A549 (cell line): ENCODE results near the gene NGEF. TPM values are rescaled to one million over a fixed set of nuclear protein-coding genes. Genes with fewer than 3 reads are reported as not detected.

ENCODE experiments used
- ATAC-seq, 2 experiments: fragments of 200-7000 bp in 1 of 2; fragments of >200 bp in 1 of 2; cut with Nextera tagmentation in 1 of 2; cut with Tn5 transposase in 1 of 2; 3 replicates each; pipeline versions ENCODE4 v1.8.0 to v1.9.1; 2018 to 2020; ENCODE audit warnings: mild to moderate bottlenecking in 1 of 2, moderate library complexity in 1 of 2
- CTCF ChIA-PET: fragments of 300-600 bp; sonication (Branson Sonifier 250); formaldehyde crosslinking; extraction: SDS; loops from one replicate; lab custom pipeline; 2021; ENCODE audit warnings: antibody characterized with exemption, inconsistent platforms; lab: Yijun Ruan, JAX
- POLR2A ChIA-PET: fragments of 350-600 bp; formaldehyde crosslinking; extraction: SDS; loops from one replicate; lab custom pipeline; 2021; ENCODE audit warnings: antibody characterized with exemption, inconsistent platforms; lab: Yijun Ruan, JAX
- DNase-seq, 2 experiments: peaks; one replicate each; pipeline versions ENCODE4 v3.0.0 to v3.0.0-alpha.2; 2011 to 2016; ENCODE audit warnings: low read depth in 1 of 2, low spot score in 1 of 2
- FAIRE-seq: peaks from 2 replicates; lab custom pipeline; 2011; peaks lifted over from hg19 to GRCh38; lab: Jason Lieb, UNC
- H3K27ac ChIP-seq, 2 experiments: fragments of >200 bp; sonication (Bioruptor Twin); formaldehyde crosslinking; 3 replicates each; pipeline ENCODE4 v1.5.1; 2016 to 2017
- H3K4me1 ChIP-seq: fragments of >200 bp; sonication (Bioruptor Twin); formaldehyde crosslinking; 3 replicates; pipeline ENCODE4 v1.6.1; 2016
- H3K4me2 ChIP-seq: fragments of >200 bp; sonication (Bioruptor Twin); formaldehyde crosslinking; 3 replicates; pipeline ENCODE4 v1.6.1; 2016
- H3K4me3 ChIP-seq: fragments of >200 bp; sonication (Bioruptor Twin); formaldehyde crosslinking; 3 replicates; pipeline ENCODE4 v1.5.1; 2016
- H3K9me3 ChIP-seq: fragments of >200 bp; sonication (Bioruptor Twin); formaldehyde crosslinking; 3 replicates; pipeline ENCODE4 v1.6.1; 2016
- CEBPB ChIP-seq, 2 experiments: fragments of >200 bp in 1 of 2; sonication (Bioruptor Twin) in 1 of 2; formaldehyde crosslinking in 1 of 2; IDR thresholded peaks; 2 replicates each; pipeline ENCODE4 v1.6.1; 2012 to 2016
- CHD2 ChIP-seq: fragments of 150-350 bp; IDR thresholded peaks from 2 replicates; pipeline ENCODE4 v1.6.1; 2014; ENCODE audit warnings: low read length; ENCODE audit not compliant: partially characterized antibody
- EHF ChIP-seq: fragments of 250-450 bp; sonication (Bioruptor Pico); IDR thresholded peaks from 2 replicates; pipeline ENCODE4 v1.5.0; 2020; ENCODE audit warnings: mild to moderate bottlenecking
- EP300 ChIP-seq, 2 experiments: fragments of >200 bp; sonication (Bioruptor Twin); formaldehyde crosslinking; IDR thresholded peaks; 2 replicates in 1 of 2; 3 replicates in 1 of 2; pipeline ENCODE4 v1.6.1; 2016 to 2017
- GATA3 ChIP-seq: IDR thresholded peaks from 2 replicates; pipeline ENCODE4 v1.6.1; 2012; ENCODE audit warnings: borderline replicate concordance
- HDAC2 ChIP-seq: fragments of 200-600 bp; sonication (generic); IDR thresholded peaks from 2 replicates; pipeline ENCODE4 v1.6.1; 2016
- HEYL ChIP-seq: fragments of 250-450 bp; sonication (Bioruptor Pico); IDR thresholded peaks from 2 replicates; pipeline ENCODE4 v1.8.0; 2021; ENCODE audit warnings: mild to moderate bottlenecking, moderate library complexity
- HOXA7 ChIP-seq: fragments of 250-450 bp; sonication (Bioruptor Pico); IDR thresholded peaks from 2 replicates; pipeline ENCODE4 v1.5.0; 2020; ENCODE audit warnings: mild to moderate bottlenecking, moderate library complexity
- HOXB13 ChIP-seq: fragments of 250-450 bp; sonication (Bioruptor Pico); IDR thresholded peaks from 2 replicates; pipeline ENCODE4 v1.5.0; 2020; ENCODE audit warnings: low read depth, mild to moderate bottlenecking, moderate library complexity
- HOXB5 ChIP-seq: fragments of 250-450 bp; sonication (Bioruptor Pico); IDR thresholded peaks from 2 replicates; pipeline ENCODE4 v1.5.0; 2020; ENCODE audit warnings: mild to moderate bottlenecking, moderate library complexity
- MYC ChIP-seq: IDR thresholded peaks from 2 replicates; pipeline ENCODE4 v1.6.1; 2012; ENCODE audit warnings: mild to moderate bottlenecking, inconsistent platforms, low read length, improper control_type of control experiment, borderline replicate concordance
- NPAS2 ChIP-seq: fragments of 250-450 bp; sonication (Bioruptor Pico); IDR thresholded peaks from 2 replicates; pipeline ENCODE4 v1.8.0; 2022; ENCODE audit warnings: mild to moderate bottlenecking, moderate library complexity, borderline replicate concordance
- RFX5 ChIP-seq: fragments of 450-650 bp; IDR thresholded peaks from 2 replicates; pipeline ENCODE4 v1.7.1; 2014; ENCODE audit warnings: antibody characterized with exemption, mild to moderate bottlenecking, moderate library complexity
- TP53 ChIP-seq: fragments of 250-450 bp; sonication (Bioruptor Pico); IDR thresholded peaks from 2 replicates; pipeline ENCODE4 v1.5.0; 2021; ENCODE audit warnings: mild to moderate bottlenecking, moderate library complexity
- ZC3H11A ChIP-seq: fragments of 450-650 bp; IDR thresholded peaks from 2 replicates; pipeline ENCODE4 v1.6.1; 2014; ENCODE audit warnings: antibody characterized with exemption, mild to moderate bottlenecking
- WGBS: methylation state at CpG from one replicate; pipeline ENCODE4 v1.1.6; 2017; ENCODE audit errors: missing lambda C conversion rate; 5-methylcytosine and 5-hydroxymethylcytosine counted together
- polyA plus RNA-seq, 4 experiments: library from polyadenylated mRNA; depleted of rRNA in 3 of 4; stranded (reverse); fragments of >200 nt; fragmentation: RNase III in 1 of 4; extraction: RNeasy Plus Mini Kit Qiagen cat#74134 plus additional on column Dnase treatment in 1 of 4; gene quantifications; 2 replicates in 3 of 4; 3 replicates in 1 of 4; pipeline ENCODE4 v1.2.3, GENCODE V29; 2011 to 2017
- TF ChIP-seq, protein P1 (sequence below): fragments of >200 bp; sonication (Bioruptor Twin); formaldehyde crosslinking; IDR thresholded peaks from 3 replicates; pipeline ENCODE4 v1.5.1; 2016
- TF ChIP-seq, protein P2 (sequence below): fragments of 250-450 bp; sonication (Bioruptor Pico); IDR thresholded peaks from 2 replicates; pipeline ENCODE4 v1.5.0; 2021; ENCODE audit warnings: mild to moderate bottlenecking, moderate library complexity, borderline replicate concordance
- TF ChIP-seq, protein P3 (sequence below): IDR thresholded peaks from 2 replicates; pipeline ENCODE4 v1.6.1; 2012
- TF ChIP-seq, protein P4 (sequence below): fragments of 200-600 bp; sonication (generic); IDR thresholded peaks from 2 replicates; pipeline ENCODE4 v1.6.1; 2016; ENCODE audit warnings: antibody characterized with exemption, mild to moderate bottlenecking, moderate library complexity

Gene NGEF
- polyA plus RNA-seq, 2 of the 4 experiments (the other 2 are of a cell fraction), result 8.1 to 9.7 TPM

DNA sequence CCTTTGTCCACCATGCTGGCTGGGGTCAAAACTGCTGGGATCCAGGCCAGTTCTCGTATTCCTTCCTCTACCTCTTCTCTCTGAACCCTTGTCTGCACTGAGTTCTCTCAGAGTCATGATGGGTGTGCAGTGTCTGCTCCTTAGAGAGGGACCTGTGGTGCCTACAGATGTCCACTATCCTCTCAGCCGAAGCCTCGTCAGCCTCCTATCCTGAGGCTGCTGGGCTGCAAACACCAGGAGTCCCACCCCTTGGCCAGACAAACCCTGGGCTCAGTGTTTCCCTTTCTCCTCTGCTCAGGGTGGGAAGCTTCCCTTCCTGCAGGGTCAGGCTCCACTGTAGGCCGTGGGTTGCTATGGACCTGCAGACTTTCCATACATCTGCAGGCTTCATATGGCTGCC is 49.4 kb upstream of the NGEF start (continued):
- TF ChIP-seq MYC (no peak), NPAS2 (CRISPR knock-in tag) (no peak)

DNA sequence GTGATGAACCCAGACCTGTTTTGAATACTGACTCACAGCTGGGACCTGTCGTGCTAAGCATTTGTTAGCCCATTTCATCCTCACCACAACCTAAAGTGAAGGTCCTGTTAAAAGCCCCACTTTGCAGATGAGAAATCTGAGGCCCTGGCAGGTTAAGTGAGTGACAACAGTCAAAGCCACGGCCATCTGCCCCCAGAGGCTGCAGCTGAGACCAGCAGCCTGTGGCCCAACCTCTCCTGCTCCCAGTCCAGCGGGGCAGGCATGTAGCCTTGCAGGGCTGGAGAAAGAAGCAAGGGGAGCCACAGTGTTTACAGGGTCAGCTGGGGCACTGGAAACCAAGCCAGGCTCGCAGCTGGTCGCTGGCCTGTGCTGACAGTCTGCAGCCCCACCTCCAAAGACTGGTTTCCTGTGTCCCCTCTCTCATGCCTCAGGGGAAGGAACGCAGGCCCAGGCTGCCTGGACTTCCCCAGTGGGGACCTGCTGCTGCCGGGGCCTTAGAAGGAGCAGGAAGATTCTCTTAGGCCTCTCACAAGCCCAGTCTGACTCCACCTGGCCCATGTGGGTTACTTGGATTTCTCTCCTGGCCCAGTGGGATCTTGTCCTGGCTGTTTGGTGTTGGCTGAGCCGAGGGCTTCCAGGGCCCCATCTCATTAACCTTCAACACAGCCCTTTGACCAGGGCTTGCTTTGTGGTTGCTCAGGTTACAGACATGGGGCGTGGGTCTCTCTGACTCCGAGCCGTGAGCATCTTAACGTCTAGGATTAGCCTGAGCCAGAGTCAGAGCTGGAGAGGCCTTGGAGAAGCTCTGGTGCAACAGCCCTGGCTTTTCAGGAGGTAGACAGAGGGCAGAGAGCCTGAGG is 48.8 kb upstream of the NGEF start:
- TF ChIP-seq HOXB5 (CRISPR knock-in tag), result no peak
- TF ChIP-seq HOXA7, result no peak
- TF ChIP-seq, protein P1, sequence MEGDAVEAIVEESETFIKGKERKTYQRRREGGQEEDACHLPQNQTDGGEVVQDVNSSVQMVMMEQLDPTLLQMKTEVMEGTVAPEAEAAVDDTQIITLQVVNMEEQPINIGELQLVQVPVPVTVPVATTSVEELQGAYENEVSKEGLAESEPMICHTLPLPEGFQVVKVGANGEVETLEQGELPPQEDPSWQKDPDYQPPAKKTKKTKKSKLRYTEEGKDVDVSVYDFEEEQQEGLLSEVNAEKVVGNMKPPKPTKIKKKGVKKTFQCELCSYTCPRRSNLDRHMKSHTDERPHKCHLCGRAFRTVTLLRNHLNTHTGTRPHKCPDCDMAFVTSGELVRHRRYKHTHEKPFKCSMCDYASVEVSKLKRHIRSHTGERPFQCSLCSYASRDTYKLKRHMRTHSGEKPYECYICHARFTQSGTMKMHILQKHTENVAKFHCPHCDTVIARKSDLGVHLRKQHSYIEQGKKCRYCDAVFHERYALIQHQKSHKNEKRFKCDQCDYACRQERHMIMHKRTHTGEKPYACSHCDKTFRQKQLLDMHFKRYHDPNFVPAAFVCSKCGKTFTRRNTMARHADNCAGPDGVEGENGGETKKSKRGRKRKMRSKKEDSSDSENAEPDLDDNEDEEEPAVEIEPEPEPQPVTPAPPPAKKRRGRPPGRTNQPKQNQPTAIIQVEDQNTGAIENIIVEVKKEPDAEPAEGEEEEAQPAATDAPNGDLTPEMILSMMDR, result no peak
- no peak for TF ChIP-seq GATA3
- FAIRE-seq, result no peak
- peak; percentile 41 to 67; a peak in 3 of 6 replicates for ATAC-seq
- no peak for DNase-seq
- CTCF ChIA-PET, result interaction anchor here (0.8 to 6.7 kb wide), 5 partner anchors 8 to 209 kb away, joined by 3 to 45 read pairs (median 3); no protein-coding TSS in a partner anchor
- POLR2A ChIA-PET, result no interaction called here
- no peak overlapping the region for H3K4me3 ChIP-seq
- WGBS, result 78% methylated on average over 11 of the region's 12 CpGs
- no peaks in the 10 kb centered on the region for H3K4me1 ChIP-seq
- no peaks in the 10 kb centered on the region for H3K9me3 ChIP-seq
- no peak overlapping the region for H3K27ac ChIP-seq
- H3K4me2 ChIP-seq, result no peak overlapping the region

DNA sequence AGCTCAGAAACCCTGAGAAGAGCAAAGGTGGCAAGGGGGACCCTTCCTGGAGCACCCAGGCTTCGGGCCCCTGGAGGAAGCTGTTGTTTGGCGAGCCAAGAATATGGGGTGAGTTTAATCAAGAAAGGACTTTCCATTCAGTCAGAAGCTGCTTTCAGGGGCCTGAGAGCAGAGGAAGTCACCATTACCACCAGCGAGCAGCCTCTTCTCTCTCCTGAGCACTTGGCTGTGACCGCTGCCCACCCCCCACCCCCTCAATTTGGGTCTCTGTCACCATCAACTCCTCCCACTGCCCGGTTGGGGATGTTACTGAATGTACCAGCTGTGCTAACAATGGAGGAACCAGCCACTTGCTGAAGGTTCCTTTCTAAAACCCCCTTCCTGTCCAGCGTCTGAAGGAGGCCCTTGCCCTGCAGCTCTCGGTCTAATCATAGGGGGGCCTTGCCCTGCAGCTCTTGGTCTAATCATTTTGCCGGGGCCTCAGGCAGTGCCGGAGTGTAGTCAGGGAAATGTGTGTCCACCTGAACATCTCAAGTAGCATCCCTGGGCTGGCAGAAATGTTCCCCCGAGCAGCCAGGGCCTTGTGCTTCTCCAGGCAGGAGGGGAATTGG is 48.0 kb upstream of the NGEF start:
- DNase-seq (no peak), ATAC-seq (no peak), FAIRE-seq (no peak)
- Histone ChIP-seq H3K4me2 (no peak overlapping the region), H3K4me3 (no peak overlapping the region), H3K4me1 (no peaks in the 10 kb centered on the region), H3K27ac (no peak overlapping the region), H3K9me3 (no peaks in the 10 kb centered on the region)
- no peak for TF ChIP-seq EHF (CRISPR knock-in tag)
- no peak for TF ChIP-seq CHD2
- TF ChIP-seq TP53 (CRISPR knock-in tag), result no peak
- TF ChIP-seq CEBPB (IDR thresholded peaks at IDR 0.05), result no peak
- TF ChIP-seq, protein P2, sequence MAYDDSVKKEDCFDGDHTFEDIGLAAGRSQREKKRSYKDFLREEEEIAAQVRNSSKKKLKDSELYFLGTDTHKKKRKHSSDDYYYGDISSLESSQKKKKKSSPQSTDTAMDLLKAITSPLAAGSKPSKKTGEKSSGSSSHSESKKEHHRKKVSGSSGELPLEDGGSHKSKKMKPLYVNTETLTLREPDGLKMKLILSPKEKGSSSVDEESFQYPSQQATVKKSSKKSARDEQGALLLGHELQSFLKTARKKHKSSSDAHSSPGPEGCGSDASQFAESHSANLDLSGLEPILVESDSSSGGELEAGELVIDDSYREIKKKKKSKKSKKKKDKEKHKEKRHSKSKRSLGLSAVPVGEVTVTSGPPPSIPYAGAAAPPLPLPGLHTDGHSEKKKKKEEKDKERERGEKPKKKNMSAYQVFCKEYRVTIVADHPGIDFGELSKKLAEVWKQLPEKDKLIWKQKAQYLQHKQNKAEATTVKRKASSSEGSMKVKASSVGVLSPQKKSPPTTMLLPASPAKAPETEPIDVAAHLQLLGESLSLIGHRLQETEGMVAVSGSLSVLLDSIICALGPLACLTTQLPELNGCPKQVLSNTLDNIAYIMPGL (CRISPR knock-in tag), result no peak
- TF ChIP-seq RFX5, result no peak
- TF ChIP-seq, protein P3, sequence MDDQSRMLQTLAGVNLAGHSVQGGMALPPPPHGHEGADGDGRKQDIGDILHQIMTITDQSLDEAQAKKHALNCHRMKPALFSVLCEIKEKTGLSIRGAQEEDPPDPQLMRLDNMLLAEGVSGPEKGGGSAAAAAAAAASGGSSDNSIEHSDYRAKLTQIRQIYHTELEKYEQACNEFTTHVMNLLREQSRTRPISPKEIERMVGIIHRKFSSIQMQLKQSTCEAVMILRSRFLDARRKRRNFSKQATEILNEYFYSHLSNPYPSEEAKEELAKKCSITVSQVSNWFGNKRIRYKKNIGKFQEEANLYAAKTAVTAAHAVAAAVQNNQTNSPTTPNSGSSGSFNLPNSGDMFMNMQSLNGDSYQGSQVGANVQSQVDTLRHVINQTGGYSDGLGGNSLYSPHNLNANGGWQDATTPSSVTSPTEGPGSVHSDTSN, result no peak
- no peak for TF ChIP-seq EP300 (IDR thresholded peaks at IDR 0.05)
- no peak for TF ChIP-seq ZC3H11A
- TF ChIP-seq, protein P4, sequence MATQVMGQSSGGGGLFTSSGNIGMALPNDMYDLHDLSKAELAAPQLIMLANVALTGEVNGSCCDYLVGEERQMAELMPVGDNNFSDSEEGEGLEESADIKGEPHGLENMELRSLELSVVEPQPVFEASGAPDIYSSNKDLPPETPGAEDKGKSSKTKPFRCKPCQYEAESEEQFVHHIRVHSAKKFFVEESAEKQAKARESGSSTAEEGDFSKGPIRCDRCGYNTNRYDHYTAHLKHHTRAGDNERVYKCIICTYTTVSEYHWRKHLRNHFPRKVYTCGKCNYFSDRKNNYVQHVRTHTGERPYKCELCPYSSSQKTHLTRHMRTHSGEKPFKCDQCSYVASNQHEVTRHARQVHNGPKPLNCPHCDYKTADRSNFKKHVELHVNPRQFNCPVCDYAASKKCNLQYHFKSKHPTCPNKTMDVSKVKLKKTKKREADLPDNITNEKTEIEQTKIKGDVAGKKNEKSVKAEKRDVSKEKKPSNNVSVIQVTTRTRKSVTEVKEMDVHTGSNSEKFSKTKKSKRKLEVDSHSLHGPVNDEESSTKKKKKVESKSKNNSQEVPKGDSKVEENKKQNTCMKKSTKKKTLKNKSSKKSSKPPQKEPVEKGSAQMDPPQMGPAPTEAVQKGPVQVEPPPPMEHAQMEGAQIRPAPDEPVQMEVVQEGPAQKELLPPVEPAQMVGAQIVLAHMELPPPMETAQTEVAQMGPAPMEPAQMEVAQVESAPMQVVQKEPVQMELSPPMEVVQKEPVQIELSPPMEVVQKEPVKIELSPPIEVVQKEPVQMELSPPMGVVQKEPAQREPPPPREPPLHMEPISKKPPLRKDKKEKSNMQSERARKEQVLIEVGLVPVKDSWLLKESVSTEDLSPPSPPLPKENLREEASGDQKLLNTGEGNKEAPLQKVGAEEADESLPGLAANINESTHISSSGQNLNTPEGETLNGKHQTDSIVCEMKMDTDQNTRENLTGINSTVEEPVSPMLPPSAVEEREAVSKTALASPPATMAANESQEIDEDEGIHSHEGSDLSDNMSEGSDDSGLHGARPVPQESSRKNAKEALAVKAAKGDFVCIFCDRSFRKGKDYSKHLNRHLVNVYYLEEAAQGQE, result no peak
- TF ChIP-seq HDAC2, result no peak
- no peak for TF ChIP-seq GATA3
- no peak for TF ChIP-seq HOXB13 (CRISPR knock-in tag)
- TF ChIP-seq HEYL, result no peak
- 78% methylated on average over 10 of the region's 10 CpGs for WGBS
- ChIA-PET CTCF (interaction anchor here (0.8 to 2.0 kb wide), 5 partner anchors 9 to 163 kb away, joined by 3 to 4 read pairs (median 3); no protein-coding TSS in a partner anchor), POLR2A (no interaction called here)
